SK-N-SH treated with all-trans-retinoic acid at 6 μM for 48 hours (cell line): ENCODE measurements around the gene MARCHF10.

Experiments used
- ATAC-seq: fragments of 200-7000 bp; cut with Tn5 transposase; 3 replicates; pipeline ENCODE4 v1.9.1; 2020; ENCODE audit warnings: mild to moderate bottlenecking, moderate library complexity
- ARNTL ChIP-seq: fragments of 450-650 bp; formaldehyde crosslinking; IDR thresholded peaks from 2 replicates; pipeline ENCODE4 v1.5.0; 2020; ENCODE audit warnings: low read depth, mild to moderate bottlenecking, moderate library complexity, borderline replicate concordance
- BACH2 ChIP-seq: fragments of 250-450 bp; sonication (Bioruptor Pico); IDR thresholded peaks from 2 replicates; pipeline ENCODE4 v1.9.0; 2021; ENCODE audit warnings: mild to moderate bottlenecking, borderline replicate concordance
- CSDC2 ChIP-seq: fragments of 250-450 bp; sonication (Bioruptor Pico); IDR thresholded peaks from 2 replicates; pipeline ENCODE4 v1.5.0; 2020; ENCODE audit warnings: mild to moderate bottlenecking, moderate library complexity
- ESRRG ChIP-seq: fragments of 250-450 bp; sonication (Bioruptor Pico); IDR thresholded peaks from 2 replicates; pipeline ENCODE4 v1.6.1; 2021; ENCODE audit warnings: mild to moderate bottlenecking
- ISL1 ChIP-seq: fragments of 250-450 bp; sonication (Bioruptor Pico); IDR thresholded peaks from 2 replicates; pipeline ENCODE4 v2.1.2; 2022; ENCODE audit warnings: mild to moderate bottlenecking, moderate library complexity
- OSR1 ChIP-seq: fragments of 250-450 bp; sonication (Bioruptor Pico); IDR thresholded peaks from 2 replicates; pipeline ENCODE4 v1.8.0; 2022; ENCODE audit warnings: moderate library complexity, mild to moderate bottlenecking, inconsistent platforms
- PPARA ChIP-seq: fragments of 250-450 bp; sonication (Bioruptor Pico); IDR thresholded peaks from 2 replicates; pipeline ENCODE4 v1.5.0; 2020; ENCODE audit warnings: mild to moderate bottlenecking, borderline replicate concordance
- RARB ChIP-seq: fragments of 250-450 bp; sonication (Bioruptor Pico); IDR thresholded peaks from 2 replicates; pipeline ENCODE4 v1.8.0; 2021; ENCODE audit warnings: mild to moderate bottlenecking, moderate library complexity
- SNAI2 ChIP-seq: fragments of 250-450 bp; sonication (Bioruptor Pico); IDR thresholded peaks from 2 replicates; pipeline ENCODE4 v1.5.0; 2020; ENCODE audit warnings: mild to moderate bottlenecking, moderate library complexity
- TCF4 ChIP-seq: fragments of 250-450 bp; sonication (Bioruptor Pico); IDR thresholded peaks from 2 replicates; pipeline ENCODE4 v1.8.0; 2021; ENCODE audit warnings: mild to moderate bottlenecking, moderate library complexity, borderline replicate concordance
- TOX ChIP-seq: fragments of 250-450 bp; sonication (Bioruptor Pico); IDR thresholded peaks from 2 replicates; pipeline ENCODE4 v1.8.0; 2021; ENCODE audit warnings: mild to moderate bottlenecking, moderate library complexity, borderline replicate concordance
- ZC3H10 ChIP-seq: fragments of 250-450 bp; sonication (Bioruptor Pico); IDR thresholded peaks from 2 replicates; pipeline ENCODE4 v1.5.1; 2021; ENCODE audit warnings: mild to moderate bottlenecking, moderate library complexity
- ZFP3 ChIP-seq: fragments of 250-450 bp; sonication (Bioruptor Pico); IDR thresholded peaks from 2 replicates; pipeline ENCODE4 v1.5.0; 2020; ENCODE audit warnings: mild to moderate bottlenecking, moderate library complexity
- ZFP30 ChIP-seq: fragments of 450-650 bp; formaldehyde crosslinking; IDR thresholded peaks from 2 replicates; pipeline ENCODE4 v1.5.0; 2022; ENCODE audit warnings: mild to moderate bottlenecking, moderate library complexity
- ZNF565 ChIP-seq: fragments of 450-650 bp; formaldehyde crosslinking; conservative IDR thresholded peaks from 2 replicates; pipeline ENCODE4 v1.5.0; 2020; ENCODE audit warnings: low read depth, mild to moderate bottlenecking, moderate library complexity
- ZNF70 ChIP-seq: fragments of 450-650 bp; formaldehyde crosslinking; IDR thresholded peaks from 2 replicates; pipeline ENCODE4 v1.5.0; 2020; ENCODE audit warnings: mild to moderate bottlenecking, moderate library complexity
- ZNF8 ChIP-seq: fragments of 450-650 bp; formaldehyde crosslinking; IDR thresholded peaks from 2 replicates; pipeline ENCODE4 v1.5.0; 2020; ENCODE audit warnings: mild to moderate bottlenecking, moderate library complexity
- TF ChIP-seq, protein P1 (sequence below): fragments of 250-450 bp; sonication (Bioruptor Pico); IDR thresholded peaks from 2 replicates; pipeline ENCODE4 v1.5.1; 2021; ENCODE audit warnings: mild to moderate bottlenecking, moderate library complexity
- TF ChIP-seq, protein P2 (sequence below): fragments of 250-450 bp; sonication (Bioruptor Pico); IDR thresholded peaks from 2 replicates; pipeline ENCODE4 v1.8.0; 2021; ENCODE audit warnings: low read depth, mild to moderate bottlenecking, moderate library complexity, borderline replicate concordance
- TF ChIP-seq, protein P3 (sequence below): fragments of 250-450 bp; sonication (Bioruptor Pico); IDR thresholded peaks from 2 replicates; pipeline ENCODE4 v1.5.1; 2020; ENCODE audit warnings: low read depth, mild to moderate bottlenecking, moderate library complexity
- TF ChIP-seq, protein P4 (sequence below): fragments of 250-450 bp; sonication (Bioruptor Pico); IDR thresholded peaks from 2 replicates; pipeline ENCODE4 v1.8.0; 2020; ENCODE audit warnings: mild to moderate bottlenecking, moderate library complexity, borderline replicate concordance
- TF ChIP-seq, protein P5 (sequence below): fragments of 250-450 bp; sonication (Bioruptor Pico); IDR thresholded peaks from 2 replicates; pipeline ENCODE4 v1.5.0; 2020; ENCODE audit warnings: mild to moderate bottlenecking, moderate library complexity

The MARCHF10 gene

DNA sequence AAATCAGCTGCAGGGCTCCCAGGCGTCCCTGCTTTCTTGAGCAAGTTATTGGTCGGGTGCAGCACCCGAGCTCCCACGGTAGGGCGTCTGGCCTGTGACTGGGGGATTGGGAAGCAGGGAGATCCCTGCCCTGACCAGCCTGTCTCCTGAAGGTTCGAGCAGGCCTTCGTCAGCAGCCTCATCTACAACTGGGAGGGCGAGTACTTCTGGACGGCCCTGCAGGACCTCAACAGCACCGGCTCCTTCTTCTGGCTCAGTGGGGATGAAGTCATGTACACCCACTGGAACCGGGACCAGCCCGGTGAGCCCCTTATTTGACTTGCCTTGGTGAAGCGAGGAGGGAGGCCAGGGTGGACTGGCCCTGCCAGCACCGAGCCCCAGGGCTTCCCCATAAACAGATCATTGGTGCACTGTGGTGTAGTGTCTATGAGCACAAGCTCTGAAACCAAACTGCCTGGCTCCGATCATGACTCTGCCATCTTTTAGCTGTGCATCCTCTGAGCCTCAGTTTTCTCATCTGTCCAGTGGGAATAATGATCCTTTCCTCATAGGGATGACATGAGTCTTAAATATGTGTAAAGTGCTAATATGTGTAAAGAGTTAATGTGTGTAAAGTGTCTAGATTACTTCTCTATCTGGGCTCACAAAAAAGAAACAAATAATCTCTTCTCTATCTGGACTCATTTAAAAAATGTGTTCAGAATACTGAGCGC is 131.7 kb downstream of the MARCHF10 start:
- ATAC-seq = no peak
- TF ChIP-seq CSDC2 (CRISPR knock-in tag) (no peak), ZC3H10 (CRISPR knock-in tag) (no peak), ZNF70 (CRISPR knock-in tag) (no peak), ARNTL (CRISPR knock-in tag) (no peak), ZNF565 (no peak)
- TF ChIP-seq, protein P1, sequence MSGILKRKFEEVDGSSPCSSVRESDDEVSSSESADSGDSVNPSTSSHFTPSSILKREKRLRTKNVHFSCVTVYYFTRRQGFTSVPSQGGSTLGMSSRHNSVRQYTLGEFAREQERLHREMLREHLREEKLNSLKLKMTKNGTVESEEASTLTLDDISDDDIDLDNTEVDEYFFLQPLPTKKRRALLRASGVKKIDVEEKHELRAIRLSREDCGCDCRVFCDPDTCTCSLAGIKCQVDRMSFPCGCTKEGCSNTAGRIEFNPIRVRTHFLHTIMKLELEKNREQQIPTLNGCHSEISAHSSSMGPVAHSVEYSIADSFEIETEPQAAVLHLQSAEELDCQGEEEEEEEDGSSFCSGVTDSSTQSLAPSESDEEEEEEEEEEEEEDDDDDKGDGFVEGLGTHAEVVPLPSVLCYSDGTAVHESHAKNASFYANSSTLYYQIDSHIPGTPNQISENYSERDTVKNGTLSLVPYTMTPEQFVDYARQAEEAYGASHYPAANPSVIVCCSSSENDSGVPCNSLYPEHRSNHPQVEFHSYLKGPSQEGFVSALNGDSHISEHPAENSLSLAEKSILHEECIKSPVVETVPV = no peak

DNA sequence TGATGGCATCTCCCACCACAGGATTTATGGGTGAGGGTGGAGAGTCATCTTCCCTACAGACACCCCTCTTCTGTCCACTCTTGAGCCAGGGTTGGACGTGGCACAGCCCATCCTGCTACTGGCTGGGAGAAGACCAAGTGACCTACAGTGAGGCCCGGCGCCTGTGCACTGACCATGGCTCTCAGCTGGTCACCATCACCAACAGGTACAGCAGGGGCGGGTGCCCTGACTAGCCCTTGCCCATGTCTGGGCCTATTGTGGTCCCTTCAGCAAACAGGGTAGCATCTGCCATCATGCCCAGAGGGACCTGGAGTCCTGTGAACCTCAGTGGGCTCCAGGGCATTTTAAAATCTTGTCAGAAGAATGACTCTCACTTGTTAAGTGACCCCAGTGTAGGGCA is 132.4 kb downstream of the MARCHF10 start:
- TF ChIP-seq SNAI2 (CRISPR knock-in tag) (no peak), ZFP3 (CRISPR knock-in tag) (no peak), ISL1 (CRISPR knock-in tag) (no peak), ZNF70 (CRISPR knock-in tag) (no peak), RARB (CRISPR knock-in tag) (no peak), ZFP30 (CRISPR knock-in tag) (no peak), ZC3H10 (CRISPR knock-in tag) (no peak), BACH2 (no peak), ZNF8 (CRISPR knock-in tag) (no peak), ESRRG (no peak)
- TF ChIP-seq, protein P1 = no peak
- TF ChIP-seq, protein P2, sequence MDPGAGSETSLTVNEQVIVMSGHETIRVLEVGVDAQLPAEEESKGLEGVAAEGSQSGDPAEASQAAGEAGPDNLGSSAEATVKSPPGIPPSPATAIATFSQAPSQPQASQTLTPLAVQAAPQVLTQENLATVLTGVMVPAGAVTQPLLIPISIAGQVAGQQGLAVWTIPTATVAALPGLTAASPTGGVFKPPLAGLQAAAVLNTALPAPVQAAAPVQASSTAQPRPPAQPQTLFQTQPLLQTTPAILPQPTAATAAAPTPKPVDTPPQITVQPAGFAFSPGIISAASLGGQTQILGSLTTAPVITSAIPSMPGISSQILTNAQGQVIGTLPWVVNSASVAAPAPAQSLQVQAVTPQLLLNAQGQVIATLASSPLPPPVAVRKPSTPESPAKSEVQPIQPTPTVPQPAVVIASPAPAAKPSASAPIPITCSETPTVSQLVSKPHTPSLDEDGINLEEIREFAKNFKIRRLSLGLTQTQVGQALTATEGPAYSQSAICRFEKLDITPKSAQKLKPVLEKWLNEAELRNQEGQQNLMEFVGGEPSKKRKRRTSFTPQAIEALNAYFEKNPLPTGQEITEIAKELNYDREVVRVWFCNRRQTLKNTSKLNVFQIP (CRISPR knock-in tag) = no peak
- ATAC-seq = no peak

DNA sequence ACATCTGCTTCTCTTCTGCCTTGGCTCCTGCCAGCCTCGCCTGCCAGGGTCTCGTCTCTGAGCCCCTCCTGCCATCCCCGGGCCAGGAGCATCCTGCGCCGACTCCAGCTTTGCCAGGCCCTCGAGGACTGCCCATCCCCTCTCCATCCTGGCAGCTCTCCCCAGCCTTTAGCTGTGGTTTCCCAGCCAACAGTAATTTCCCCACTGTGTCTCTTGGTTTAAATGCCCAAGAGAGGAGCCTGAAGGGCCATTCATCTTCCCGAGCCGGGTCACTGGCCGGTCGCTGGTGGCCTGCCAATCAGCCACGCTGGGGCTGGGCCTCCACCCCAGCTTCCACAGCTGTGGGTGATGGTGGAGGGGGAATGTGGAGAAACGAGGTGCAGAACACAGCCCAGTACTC is 132.9 kb downstream of the MARCHF10 start:
- no peak for TF ChIP-seq ZFP3 (CRISPR knock-in tag)
- TF ChIP-seq ISL1 (CRISPR knock-in tag) = no peak
- no peak for TF ChIP-seq SNAI2 (CRISPR knock-in tag)
- TF ChIP-seq OSR1 (CRISPR knock-in tag) = no peak
- TF ChIP-seq TCF4 (CRISPR knock-in tag) = no peak
- TF ChIP-seq, protein P3, sequence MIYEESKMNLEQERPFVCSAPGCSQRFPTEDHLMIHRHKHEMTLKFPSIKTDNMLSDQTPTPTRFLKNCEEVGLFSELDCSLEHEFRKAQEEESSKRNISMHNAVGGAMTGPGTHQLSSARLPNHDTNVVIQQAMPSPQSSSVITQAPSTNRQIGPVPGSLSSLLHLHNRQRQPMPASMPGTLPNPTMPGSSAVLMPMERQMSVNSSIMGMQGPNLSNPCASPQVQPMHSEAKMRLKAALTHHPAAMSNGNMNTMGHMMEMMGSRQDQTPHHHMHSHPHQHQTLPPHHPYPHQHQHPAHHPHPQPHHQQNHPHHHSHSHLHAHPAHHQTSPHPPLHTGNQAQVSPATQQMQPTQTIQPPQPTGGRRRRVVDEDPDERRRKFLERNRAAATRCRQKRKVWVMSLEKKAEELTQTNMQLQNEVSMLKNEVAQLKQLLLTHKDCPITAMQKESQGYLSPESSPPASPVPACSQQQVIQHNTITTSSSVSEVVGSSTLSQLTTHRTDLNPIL (CRISPR knock-in tag) = no peak
- TF ChIP-seq, protein P1 = no peak
- TF ChIP-seq, protein P2 (CRISPR knock-in tag) = no peak
- TF ChIP-seq, protein P4, sequence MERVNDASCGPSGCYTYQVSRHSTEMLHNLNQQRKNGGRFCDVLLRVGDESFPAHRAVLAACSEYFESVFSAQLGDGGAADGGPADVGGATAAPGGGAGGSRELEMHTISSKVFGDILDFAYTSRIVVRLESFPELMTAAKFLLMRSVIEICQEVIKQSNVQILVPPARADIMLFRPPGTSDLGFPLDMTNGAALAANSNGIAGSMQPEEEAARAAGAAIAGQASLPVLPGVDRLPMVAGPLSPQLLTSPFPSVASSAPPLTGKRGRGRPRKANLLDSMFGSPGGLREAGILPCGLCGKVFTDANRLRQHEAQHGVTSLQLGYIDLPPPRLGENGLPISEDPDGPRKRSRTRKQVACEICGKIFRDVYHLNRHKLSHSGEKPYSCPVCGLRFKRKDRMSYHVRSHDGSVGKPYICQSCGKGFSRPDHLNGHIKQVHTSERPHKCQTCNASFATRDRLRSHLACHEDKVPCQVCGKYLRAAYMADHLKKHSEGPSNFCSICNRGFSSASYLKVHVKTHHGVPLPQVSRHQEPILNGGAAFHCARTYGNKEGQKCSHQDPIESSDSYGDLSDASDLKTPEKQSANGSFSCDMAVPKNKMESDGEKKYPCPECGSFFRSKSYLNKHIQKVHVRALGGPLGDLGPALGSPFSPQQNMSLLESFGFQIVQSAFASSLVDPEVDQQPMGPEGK (CRISPR knock-in tag) = no peak
- no peak for TF ChIP-seq TOX
- no peak for TF ChIP-seq ZNF565
- TF ChIP-seq ZC3H10 (CRISPR knock-in tag) = no peak
- TF ChIP-seq ARNTL (CRISPR knock-in tag) = no peak
- no peak for TF ChIP-seq ZFP30 (CRISPR knock-in tag)
- TF ChIP-seq, protein P5, sequence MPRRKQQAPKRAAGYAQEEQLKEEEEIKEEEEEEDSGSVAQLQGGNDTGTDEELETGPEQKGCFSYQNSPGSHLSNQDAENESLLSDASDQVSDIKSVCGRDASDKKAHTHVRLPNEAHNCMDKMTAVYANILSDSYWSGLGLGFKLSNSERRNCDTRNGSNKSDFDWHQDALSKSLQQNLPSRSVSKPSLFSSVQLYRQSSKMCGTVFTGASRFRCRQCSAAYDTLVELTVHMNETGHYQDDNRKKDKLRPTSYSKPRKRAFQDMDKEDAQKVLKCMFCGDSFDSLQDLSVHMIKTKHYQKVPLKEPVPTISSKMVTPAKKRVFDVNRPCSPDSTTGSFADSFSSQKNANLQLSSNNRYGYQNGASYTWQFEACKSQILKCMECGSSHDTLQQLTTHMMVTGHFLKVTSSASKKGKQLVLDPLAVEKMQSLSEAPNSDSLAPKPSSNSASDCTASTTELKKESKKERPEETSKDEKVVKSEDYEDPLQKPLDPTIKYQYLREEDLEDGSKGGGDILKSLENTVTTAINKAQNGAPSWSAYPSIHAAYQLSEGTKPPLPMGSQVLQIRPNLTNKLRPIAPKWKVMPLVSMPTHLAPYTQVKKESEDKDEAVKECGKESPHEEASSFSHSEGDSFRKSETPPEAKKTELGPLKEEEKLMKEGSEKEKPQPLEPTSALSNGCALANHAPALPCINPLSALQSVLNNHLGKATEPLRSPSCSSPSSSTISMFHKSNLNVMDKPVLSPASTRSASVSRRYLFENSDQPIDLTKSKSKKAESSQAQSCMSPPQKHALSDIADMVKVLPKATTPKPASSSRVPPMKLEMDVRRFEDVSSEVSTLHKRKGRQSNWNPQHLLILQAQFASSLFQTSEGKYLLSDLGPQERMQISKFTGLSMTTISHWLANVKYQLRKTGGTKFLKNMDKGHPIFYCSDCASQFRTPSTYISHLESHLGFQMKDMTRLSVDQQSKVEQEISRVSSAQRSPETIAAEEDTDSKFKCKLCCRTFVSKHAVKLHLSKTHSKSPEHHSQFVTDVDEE (CRISPR knock-in tag) = no peak
- TF ChIP-seq PPARA (CRISPR knock-in tag) = no peak
- TF ChIP-seq, all 23 proteins: peak for 0
- no peak for ATAC-seq
